ENCODE data around the gene LECT2. TPM values are rescaled to one million over a fixed set of nuclear protein-coding genes. Genes with fewer than 3 reads are reported as not detected.

Gene LECT2
- total RNA-seq, 1 donor = not detected

GRCh38 chr5:135991429-135991828 is 36.6 kb upstream of the LECT2 start:
- TF ChIP-seq, protein P1, sequence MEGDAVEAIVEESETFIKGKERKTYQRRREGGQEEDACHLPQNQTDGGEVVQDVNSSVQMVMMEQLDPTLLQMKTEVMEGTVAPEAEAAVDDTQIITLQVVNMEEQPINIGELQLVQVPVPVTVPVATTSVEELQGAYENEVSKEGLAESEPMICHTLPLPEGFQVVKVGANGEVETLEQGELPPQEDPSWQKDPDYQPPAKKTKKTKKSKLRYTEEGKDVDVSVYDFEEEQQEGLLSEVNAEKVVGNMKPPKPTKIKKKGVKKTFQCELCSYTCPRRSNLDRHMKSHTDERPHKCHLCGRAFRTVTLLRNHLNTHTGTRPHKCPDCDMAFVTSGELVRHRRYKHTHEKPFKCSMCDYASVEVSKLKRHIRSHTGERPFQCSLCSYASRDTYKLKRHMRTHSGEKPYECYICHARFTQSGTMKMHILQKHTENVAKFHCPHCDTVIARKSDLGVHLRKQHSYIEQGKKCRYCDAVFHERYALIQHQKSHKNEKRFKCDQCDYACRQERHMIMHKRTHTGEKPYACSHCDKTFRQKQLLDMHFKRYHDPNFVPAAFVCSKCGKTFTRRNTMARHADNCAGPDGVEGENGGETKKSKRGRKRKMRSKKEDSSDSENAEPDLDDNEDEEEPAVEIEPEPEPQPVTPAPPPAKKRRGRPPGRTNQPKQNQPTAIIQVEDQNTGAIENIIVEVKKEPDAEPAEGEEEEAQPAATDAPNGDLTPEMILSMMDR (IDR thresholded peaks at IDR 0.05; ENCODE audit: insufficient read depth, low read depth, low read length) = no peak
- no peak overlapping the region for H3K4me3 ChIP-seq (ENCODE audit: low read depth, low read length)
- no peak for DNase-seq (ENCODE audit: low read depth)

- H3K4me3 ChIP-seq (ENCODE audit: low read depth, low read length) = no peak overlapping the region
- no peak for DNase-seq (ENCODE audit: low read depth)
- TF ChIP-seq, protein P1 (IDR thresholded peaks at IDR 0.05; ENCODE audit: insufficient read depth, low read depth, low read length) = no peak
Measured at GRCh38 chr5:135990528-135991255, 35.9 kb upstream of the LECT2 start.

DNA sequence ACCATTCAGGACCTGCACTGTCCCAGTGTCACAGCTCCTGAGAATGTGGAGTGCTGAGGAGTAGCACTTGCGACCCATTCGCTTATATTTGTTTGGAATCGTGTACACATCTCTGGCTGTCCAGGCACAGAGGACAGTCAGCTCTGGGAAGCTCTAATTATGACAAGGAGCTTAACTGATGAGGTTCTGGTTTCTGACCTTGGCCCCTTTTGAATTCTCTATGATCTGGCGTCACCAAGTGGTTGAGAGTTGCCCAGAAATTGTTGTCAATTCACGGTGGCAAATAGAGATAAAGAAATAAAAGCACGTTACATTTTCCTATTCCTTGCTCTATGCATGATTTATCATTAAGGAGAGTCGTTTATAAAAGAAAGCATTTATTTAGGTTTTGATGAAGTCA is 34.9 kb upstream of the LECT2 start:
- no peak overlapping the region for H3K4me3 ChIP-seq (ENCODE audit: low read depth, low read length)
- TF ChIP-seq, protein P1 (IDR thresholded peaks at IDR 0.05; ENCODE audit: insufficient read depth, low read depth, low read length) = no peak
- no peak for DNase-seq (ENCODE audit: low read depth)

GRCh38 chr5:135988546-135988945 is 33.8 kb upstream of the LECT2 start:
- DNase-seq (ENCODE audit: low read depth) = no peak
- H3K4me3 ChIP-seq (ENCODE audit: low read depth, low read length) = no peak overlapping the region
- TF ChIP-seq, protein P1 (IDR thresholded peaks at IDR 0.05; ENCODE audit: insufficient read depth, low read depth, low read length) = no peak

- H3K4me3 ChIP-seq (ENCODE audit: low read depth, low read length) = no peak overlapping the region
- TF ChIP-seq, protein P1 (IDR thresholded peaks at IDR 0.05; ENCODE audit: insufficient read depth, low read depth, low read length) = no peak
- no peak for DNase-seq (ENCODE audit: low read depth)
Measured at GRCh38 chr5:135986891-135987401, 32.2 kb upstream of the LECT2 start.

- DNase-seq (ENCODE audit: low read depth) = no peak
- TF ChIP-seq, protein P1 (IDR thresholded peaks at IDR 0.05; ENCODE audit: insufficient read depth, low read depth, low read length) = no peak
- no peak overlapping the region for H3K4me3 ChIP-seq (ENCODE audit: low read depth, low read length)
Measured at GRCh38 chr5:135986401-135986800, 31.6 kb upstream of the LECT2 start.

Data from fibroblast of villous mesenchyme (primary cell).